A673 (cell line): Measurements from ENCODE around the gene CEP41. TPM values are rescaled to one million over a fixed set of nuclear protein-coding genes. Genes with fewer than 3 reads are reported as not detected.

Experiments
- BruUV-seq: library from RNA; stranded (reverse); fragments of 400-500 nt; replicated peaks from 2 replicates; lab custom pipeline; 2021; lab: Mats Ljungman, UMichigan
- CTCF ChIA-PET: fragments of 300-600 bp; sonication (Branson Sonifier 250); formaldehyde crosslinking; loops from one replicate; lab custom pipeline; 2022; ENCODE audit warnings: antibody characterized with exemption; lab: Charles Lee
- POLR2A ChIA-PET: fragments of 300-600 bp; sonication (Branson Sonifier 250); formaldehyde crosslinking; loops from one replicate; lab custom pipeline; 2022; ENCODE audit warnings: antibody characterized with exemption; ENCODE audit not compliant: low non-redundant PET; lab: Charles Lee
- DNase-seq: peaks from one replicate; pipeline ENCODE4 v3.0.0-alpha.2; 2015; ENCODE audit warnings: low spot score
- H3K27ac ChIP-seq: fragments of 200-600 bp; sonication (generic); 2 replicates; pipeline ENCODE4 v1.5.1; 2016; ENCODE audit warnings: mixed run types, low read depth, mild to moderate bottlenecking, mixed read lengths, antibody characterized with exemption, low read length; ENCODE audit not compliant: poor library complexity, severe bottlenecking
- H3K27me3 ChIP-seq: fragments of 200-600 bp; sonication (generic); replicated peaks from 2 replicates; pipeline ENCODE4 v1.6.1; 2017; ENCODE audit warnings: mixed run types, low read depth, mild to moderate bottlenecking, mixed read lengths, antibody characterized with exemption, low read length; ENCODE audit not compliant: insufficient read depth, poor library complexity
- H3K36me3 ChIP-seq: fragments of 200-600 bp; sonication (generic); 2 replicates; pipeline ENCODE4 v1.6.1; 2016; ENCODE audit warnings: mixed run types, mild to moderate bottlenecking, mixed read lengths, antibody characterized with exemption, low read length; ENCODE audit not compliant: insufficient read depth, poor library complexity, severe bottlenecking
- H3K4me1 ChIP-seq: fragments of 200-600 bp; sonication (generic); 2 replicates; pipeline ENCODE4 v1.6.1; 2017; ENCODE audit warnings: mixed run types, mild to moderate bottlenecking, mixed read lengths, antibody characterized with exemption, low read length; ENCODE audit not compliant: insufficient read depth, poor library complexity, severe bottlenecking
- H3K4me3 ChIP-seq: fragments of 200-600 bp; sonication (generic); 2 replicates; pipeline ENCODE4 v1.5.1; 2016; ENCODE audit warnings: low read depth, mixed run types, mild to moderate bottlenecking, mixed read lengths, low read length; ENCODE audit not compliant: poor library complexity, severe bottlenecking
- H3K9me3 ChIP-seq: fragments of 200-600 bp; sonication (generic); 2 replicates; pipeline ENCODE4 v1.6.1; 2016; ENCODE audit warnings: mixed run types, low read depth, mild to moderate bottlenecking, mixed read lengths, antibody characterized with exemption, low read length; ENCODE audit not compliant: poor library complexity, severe bottlenecking
- EZH2 ChIP-seq: fragments of 200-600 bp; sonication (generic); IDR thresholded peaks from 2 replicates; pipeline ENCODE4 v1.6.1; 2017; ENCODE audit warnings: borderline replicate concordance, low read depth, mild to moderate bottlenecking, mixed read lengths, antibody characterized with exemption, low read length; ENCODE audit not compliant: poor library complexity, severe bottlenecking
- intact Hi-C: fragments of 100-400 bp; cut with micrococcal nuclease; formaldehyde crosslinking; loops from one replicate; pipeline ENCODE4 v1.10.0; 2022; ENCODE audit not compliant: unreplicated experiment
- total RNA-seq: library from RNA; stranded (reverse); gene quantifications from 2 replicates; pipeline ENCODE4 v1.2.3, GENCODE V29; 2021
- TF ChIP-seq, protein P1 (sequence below): fragments of 300-800, 200-600 bp; sonication (generic); conservative IDR thresholded peaks from 2 replicates; pipeline ENCODE4 v1.5.1; 2017; ENCODE audit warnings: low read depth, mild to moderate bottlenecking, antibody characterized with exemption, low read length, moderate library complexity, mixed read lengths

Gene CEP41
- total RNA-seq, 1 experiment from 2014 or later, result 25.7 TPM

DNA sequence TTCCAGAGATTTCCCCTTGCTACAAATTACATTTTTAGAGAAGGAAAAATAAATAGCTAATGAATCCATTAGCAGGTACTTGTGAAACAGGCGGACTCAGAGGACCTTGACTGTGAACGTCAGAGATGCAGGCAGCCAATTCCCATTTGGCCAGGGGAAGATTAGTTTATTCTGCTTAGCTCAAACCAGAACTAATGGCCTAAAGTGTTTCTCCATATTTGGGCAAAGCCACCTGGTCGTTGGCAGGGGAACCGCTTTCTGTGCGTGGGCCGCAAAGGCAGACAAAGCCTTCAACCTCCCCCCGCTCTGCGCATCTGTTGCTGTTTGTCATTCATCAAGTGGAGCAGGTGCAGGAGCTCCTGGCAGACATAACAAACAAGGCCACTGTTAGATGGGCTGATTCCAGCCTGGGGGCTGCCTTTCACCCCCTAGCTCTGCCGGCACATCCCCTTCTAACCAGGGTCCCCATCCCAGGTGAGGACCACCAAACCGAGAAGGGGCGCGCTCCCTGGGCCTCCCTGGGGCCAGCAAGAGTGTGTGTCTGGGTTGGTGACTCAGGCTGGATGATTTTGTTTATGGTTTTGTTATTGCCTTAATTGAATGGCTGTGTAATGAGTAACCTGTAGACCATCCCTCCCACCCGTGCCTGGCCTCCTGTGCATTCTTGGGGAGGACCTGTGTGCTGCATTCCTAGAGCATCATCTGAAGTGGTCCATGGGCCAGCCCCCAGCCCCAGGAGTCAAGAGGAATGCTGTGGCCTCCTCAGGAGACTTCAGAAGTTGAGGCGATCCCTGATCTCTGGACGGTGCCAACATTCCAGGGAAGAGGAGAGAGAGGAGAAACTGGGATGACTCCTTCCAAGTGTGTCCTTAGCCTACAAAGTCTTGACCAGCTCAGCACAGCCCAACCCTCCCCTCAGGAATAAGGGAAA lies 75.0 kb downstream of the CEP41 start:
- no peak overlapping the region for H3K4me3 ChIP-seq
- peaks cover 17% of the 10 kb centered on the region for H3K4me1 ChIP-seq
- H3K27me3 ChIP-seq, result no peaks in the 10 kb centered on the region
- H3K9me3 ChIP-seq, result no peaks in the 10 kb centered on the region
- peak; percentile 69 for DNase-seq
- no peak for TF ChIP-seq EZH2
- TF ChIP-seq, protein P1, sequence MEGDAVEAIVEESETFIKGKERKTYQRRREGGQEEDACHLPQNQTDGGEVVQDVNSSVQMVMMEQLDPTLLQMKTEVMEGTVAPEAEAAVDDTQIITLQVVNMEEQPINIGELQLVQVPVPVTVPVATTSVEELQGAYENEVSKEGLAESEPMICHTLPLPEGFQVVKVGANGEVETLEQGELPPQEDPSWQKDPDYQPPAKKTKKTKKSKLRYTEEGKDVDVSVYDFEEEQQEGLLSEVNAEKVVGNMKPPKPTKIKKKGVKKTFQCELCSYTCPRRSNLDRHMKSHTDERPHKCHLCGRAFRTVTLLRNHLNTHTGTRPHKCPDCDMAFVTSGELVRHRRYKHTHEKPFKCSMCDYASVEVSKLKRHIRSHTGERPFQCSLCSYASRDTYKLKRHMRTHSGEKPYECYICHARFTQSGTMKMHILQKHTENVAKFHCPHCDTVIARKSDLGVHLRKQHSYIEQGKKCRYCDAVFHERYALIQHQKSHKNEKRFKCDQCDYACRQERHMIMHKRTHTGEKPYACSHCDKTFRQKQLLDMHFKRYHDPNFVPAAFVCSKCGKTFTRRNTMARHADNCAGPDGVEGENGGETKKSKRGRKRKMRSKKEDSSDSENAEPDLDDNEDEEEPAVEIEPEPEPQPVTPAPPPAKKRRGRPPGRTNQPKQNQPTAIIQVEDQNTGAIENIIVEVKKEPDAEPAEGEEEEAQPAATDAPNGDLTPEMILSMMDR, result no peak
- peak overlapping the region; percentile 75 for H3K27ac ChIP-seq
- CTCF ChIA-PET, result no interaction called here
- POLR2A ChIA-PET, result no interaction called here
- no TSS peak for BruUV-seq
- intact Hi-C loops, result no loop called here
- no peaks in the 10 kb centered on the region for H3K36me3 ChIP-seq

DNA sequence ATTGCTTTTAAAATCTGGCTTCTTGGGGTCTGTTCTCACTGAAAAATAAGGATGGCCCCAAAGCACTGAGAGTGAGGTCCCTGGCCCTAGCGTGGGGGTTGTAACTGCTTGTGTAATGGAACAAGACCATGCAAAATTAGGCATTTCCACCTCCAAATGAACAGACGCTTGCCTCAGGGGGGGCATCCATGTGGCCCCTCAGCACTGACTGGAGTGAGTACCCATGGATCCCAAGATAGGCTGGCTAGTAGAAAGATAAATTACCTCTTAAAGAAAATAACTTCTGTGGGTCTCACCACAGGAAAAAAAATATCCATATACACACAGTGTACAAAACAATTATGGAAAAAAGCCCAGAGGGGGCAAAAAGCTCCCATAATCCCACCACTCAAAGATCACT lies 75.7 kb downstream of the CEP41 start:
- Histone ChIP-seq H3K27ac (peak overlapping the region; percentile 75), H3K36me3 (no peaks in the 10 kb centered on the region), H3K4me3 (no peak overlapping the region), H3K4me1 (peaks cover 17% of the 10 kb centered on the region), H3K27me3 (no peaks in the 10 kb centered on the region), H3K9me3 (no peaks in the 10 kb centered on the region)
- ChIA-PET POLR2A (no interaction called here), CTCF (no interaction called here)
- TF ChIP-seq, protein P1, result no peak
- TF ChIP-seq EZH2, result no peak
- intact Hi-C loops, result no loop called here
- no TSS peak for BruUV-seq
- peak; percentile 42 for DNase-seq

DNA sequence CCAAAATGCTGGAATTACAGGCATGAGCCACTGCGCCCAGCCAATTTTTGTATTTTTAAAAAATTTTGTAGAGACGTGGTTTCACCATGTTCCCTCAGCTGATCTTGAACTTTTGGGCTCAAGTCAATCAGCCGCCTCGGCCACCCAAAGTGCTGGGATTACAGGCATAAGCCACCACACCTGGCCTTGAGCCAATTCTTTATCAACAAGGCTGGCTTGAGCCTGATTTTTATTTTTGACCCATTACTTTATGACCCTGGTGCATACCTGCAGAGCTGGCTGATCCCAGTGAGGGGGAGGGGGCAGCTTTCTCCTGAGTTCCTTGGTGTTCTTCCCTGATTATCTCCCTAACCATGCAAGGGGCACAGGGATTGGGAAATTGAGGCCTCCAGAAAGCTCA lies 76.4 kb downstream of the CEP41 start:
- intact Hi-C loops, result no loop called here
- no peak overlapping the region for H3K4me3 ChIP-seq
- no peak for DNase-seq
- peak overlapping the region; percentile 75 for H3K27ac ChIP-seq
- no peaks in the 10 kb centered on the region for H3K36me3 ChIP-seq
- H3K4me1 ChIP-seq, result peaks cover 17% of the 10 kb centered on the region
- CTCF ChIA-PET, result no interaction called here
- POLR2A ChIA-PET, result no interaction called here
- BruUV-seq, result no TSS peak
- no peaks in the 10 kb centered on the region for H3K27me3 ChIP-seq
- H3K9me3 ChIP-seq, result peaks cover 2% of the 10 kb centered on the region
- TF ChIP-seq EZH2, result no peak
- TF ChIP-seq, protein P1, result no peak
